ENCODE data around the gene PNCK.

Gene PNCK

DNA sequence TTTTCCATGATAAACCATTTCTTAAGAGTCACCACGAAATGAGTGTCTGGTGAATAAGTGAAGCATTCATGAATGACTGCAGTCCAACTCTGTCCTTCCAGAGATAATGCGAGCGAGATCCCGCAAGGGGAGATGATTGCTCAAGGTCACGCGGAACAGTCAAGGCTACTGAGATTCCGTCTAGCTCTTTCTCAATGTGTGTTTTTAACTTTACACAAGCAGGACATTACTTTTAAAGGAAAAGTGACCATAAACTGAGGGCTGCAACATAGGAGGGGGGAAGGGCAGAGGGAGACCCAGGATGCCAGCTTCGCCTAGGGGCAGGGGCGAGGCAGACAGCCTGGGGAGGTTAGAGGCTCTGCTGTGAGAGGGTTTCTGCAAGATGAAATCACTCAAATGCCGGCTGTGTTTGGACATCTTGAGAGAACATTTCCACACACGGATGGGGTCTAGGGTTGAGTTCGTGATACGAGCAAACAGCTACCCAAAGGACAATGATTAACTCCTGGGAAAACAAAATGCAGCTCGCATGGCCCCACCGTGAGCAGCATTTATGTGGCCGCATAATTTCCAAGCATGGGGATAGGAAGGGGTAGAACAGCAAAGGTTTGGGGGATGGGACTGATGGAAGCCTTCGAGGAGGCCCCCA lies 50.8 kb downstream of the PNCK start:
- no peak for TF ChIP-seq CTCF (IDR thresholded peaks at IDR 0.05; ENCODE audit: extremely low read depth, insufficient read depth, missing control alignments)
- DNase-seq (ENCODE audit: low spot score), result no peak
- in situ Hi-C loops (cut with MboI; ENCODE audit: low pct_unique_long_range_greater_than_20kb, low sequenced_read_pairs, unreplicated experiment), result no loop called here

GRCh38 chrX:153621949-153622598 lies 51.5 kb downstream of the PNCK start:
- in situ Hi-C loops (cut with MboI; ENCODE audit: low pct_unique_long_range_greater_than_20kb, low sequenced_read_pairs, unreplicated experiment), result no loop called here
- no peak for TF ChIP-seq CTCF (IDR thresholded peaks at IDR 0.05; ENCODE audit: extremely low read depth, insufficient read depth, missing control alignments)
- DNase-seq (ENCODE audit: low spot score), result no peak

- no peak for DNase-seq (ENCODE audit: low spot score)
- in situ Hi-C loops (cut with MboI; ENCODE audit: low pct_unique_long_range_greater_than_20kb, low sequenced_read_pairs, unreplicated experiment), result no loop called here
- TF ChIP-seq CTCF (IDR thresholded peaks at IDR 0.05; ENCODE audit: extremely low read depth, insufficient read depth, missing control alignments), result no peak
Measured at GRCh38 chrX:153620576-153620975, 53.0 kb downstream of the PNCK start.

All from GM13977 (cell line).